ENCODE results near the gene VSTM2B. TPM values are rescaled to one million over a fixed set of nuclear protein-coding genes. Genes with fewer than 3 reads are reported as not detected.

The VSTM2B gene
- total RNA-seq, 1 donor from 2014 or later: 0.17 TPM

- DNase-seq (ENCODE audit: low spot score): no peak
These were observed 68.1 kb downstream of the VSTM2B start for GRCh38 chr19:29593869-29594268.

- DNase-seq (ENCODE audit: low spot score): no peak
These were observed 70.4 kb downstream of the VSTM2B start for GRCh38 chr19:29596080-29596727.

DNA sequence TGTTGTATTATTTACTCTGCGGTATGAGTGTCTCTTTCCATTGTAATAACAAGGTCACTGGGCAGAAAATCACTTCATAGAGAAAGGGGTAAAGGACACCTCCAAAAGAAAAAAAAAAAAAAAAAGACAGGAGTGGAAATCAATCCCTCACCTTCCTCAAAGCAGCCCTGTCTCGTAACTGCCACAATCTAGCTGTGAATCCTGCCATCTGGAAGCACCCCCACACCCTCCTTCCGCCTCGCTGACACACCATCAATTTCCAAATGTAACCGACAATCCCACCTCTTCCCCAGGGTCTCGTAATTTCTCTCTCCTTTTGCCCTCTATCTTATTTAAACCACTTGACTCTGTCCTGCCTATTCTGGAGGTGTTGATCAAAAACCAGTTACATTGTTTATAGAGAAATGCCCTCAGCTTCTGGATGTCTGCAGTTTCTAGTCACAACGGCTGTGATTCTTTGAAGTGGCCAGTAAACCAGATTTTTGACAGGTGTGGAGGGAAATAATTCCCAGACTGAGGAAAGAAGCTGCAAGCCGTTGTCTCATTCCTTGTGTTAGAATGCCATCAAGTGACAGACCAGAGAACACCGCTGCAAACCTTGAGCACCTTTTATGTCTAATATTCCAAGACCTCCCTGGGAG lies 71.2 kb downstream of the VSTM2B start:
- no peak for DNase-seq (ENCODE audit: low spot score)

DNA sequence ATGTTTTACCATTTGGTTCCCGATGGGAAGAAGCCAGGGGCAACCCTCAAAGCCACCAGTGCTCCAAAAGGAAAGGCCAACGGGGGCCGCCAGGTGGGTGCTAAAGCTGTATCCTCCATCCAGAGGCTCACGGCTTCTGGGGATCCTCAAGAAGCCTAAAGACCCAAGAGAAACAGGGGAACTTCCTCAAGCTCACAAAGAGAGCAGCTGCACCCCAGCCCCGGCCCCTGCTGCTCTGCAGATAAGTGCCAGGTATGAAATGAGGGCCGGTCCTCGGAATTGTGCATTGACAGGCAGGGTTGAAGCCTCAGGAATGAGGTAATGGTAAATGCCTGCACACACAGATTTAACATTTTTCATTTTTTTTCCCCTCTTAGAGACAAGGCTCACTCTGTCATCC lies 72.2 kb downstream of the VSTM2B start:
- DNase-seq (ENCODE audit: low spot score): no peak

DNA sequence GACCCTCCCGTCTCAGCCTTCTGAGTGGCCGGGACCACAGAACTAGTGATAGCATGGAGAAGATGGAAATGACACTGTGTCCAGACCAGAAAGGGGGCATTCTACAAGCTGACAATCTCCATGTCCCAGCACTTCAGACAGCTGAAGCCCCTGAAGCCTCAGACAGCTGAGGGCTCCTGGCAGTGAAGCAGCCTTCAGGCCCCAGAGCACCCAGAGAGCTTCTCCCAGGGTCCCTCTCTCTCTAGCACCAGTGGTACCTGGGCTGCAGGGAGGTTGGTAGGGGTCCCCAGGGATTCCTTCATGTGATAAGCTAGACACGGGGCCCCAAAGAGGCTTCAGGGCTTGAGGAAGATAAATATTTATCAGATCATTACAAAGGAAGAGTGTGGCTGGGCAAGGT lies 72.7 kb downstream of the VSTM2B start:
- DNase-seq (ENCODE audit: low spot score): no peak

DNA sequence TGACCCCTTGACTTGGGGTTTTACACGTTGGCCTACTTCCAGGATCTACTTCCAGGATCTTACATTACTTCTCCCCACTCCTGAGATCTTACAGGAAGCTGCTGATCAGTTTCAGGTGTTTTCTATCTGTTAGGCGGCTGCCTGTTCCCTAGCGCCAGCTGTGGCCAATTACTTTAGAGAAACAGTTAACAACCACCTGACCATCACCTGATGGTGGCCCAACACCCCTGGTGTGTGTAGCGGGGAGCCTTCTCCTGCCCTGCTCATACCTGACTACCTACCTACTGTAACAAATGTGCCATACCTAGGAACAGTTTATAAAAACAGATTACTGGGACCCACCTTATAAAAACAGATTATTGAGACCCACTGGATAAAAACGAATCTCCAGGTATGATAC lies 77.5 kb downstream of the VSTM2B start:
- DNase-seq (ENCODE audit: low spot score): no peak

DNA sequence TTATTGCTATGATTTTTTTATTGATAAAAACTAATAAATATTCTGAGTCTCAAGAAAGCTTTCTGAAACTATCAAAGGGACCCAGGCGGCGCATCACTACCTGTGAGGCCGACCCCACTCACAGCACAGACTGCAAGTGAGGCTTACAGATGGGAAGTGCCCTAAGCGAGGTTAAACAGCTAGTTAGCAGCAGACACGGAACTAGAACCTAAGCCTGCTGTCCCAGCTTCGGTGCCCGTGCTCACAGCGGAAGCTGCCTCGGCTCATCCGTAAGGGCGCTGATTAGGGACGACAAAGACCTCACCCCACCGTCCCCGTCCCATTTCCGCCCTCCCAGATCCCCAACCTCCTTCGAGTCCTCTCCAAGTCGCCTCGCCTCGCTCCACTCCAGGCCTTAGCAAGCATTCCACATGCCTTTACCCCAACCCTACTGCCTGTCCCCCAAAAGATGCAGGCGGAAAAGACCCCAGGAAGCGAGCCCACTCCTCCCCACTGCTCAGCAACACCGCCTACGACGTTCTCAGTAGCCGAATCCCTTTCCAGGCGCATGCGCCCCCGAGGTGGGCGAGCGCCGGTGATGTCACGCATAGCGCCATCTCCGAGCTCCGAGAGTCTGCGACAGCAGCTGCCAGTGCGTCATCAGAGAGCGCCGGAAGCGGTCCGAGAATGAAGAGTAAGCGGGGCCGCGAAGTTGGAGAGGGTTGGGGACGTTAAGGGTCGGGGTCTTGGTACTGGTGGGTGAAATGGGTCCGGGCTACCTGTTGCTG lies 80.0 kb downstream of the VSTM2B start, which contains the start of gene POP4:
TSS of gene POP4 (plus strand) at position 631 of the 767 bp plus-strand sequence. CDS start at position 667, 36 bp downstream.
- DNase-seq (ENCODE audit: low spot score): peak; percentile 98

- no peak for DNase-seq (ENCODE audit: low spot score)
These were observed 80.6 kb downstream of the VSTM2B start for GRCh38 chr19:29606420-29606747.

DNA sequence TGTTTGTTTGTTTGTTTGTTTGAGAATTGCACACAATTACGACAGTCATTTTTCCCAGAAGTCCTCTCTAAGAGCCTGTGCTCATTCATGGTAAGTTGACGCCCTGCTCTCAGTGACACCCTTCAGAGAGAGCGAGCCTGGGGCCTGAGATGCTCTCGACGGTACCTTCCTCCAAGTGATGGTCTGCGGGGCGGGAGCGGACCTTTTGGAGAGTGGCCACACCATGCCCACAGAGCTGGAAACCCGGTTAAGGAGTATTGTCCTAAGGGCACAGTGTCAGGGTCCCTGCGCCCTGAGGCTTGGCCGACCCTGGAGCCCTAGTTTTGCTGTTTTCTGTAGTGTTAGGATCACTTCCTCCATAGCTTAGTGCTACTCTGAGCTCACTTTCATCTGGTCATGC lies 83.8 kb downstream of the VSTM2B start:
- no peak for DNase-seq (ENCODE audit: low spot score)

GRCh38 chr19:29610213-29610573 lies 84.4 kb downstream of the VSTM2B start:
- no peak for DNase-seq (ENCODE audit: low spot score)

- peak; percentile 79 for DNase-seq (ENCODE audit: low spot score)
These were observed 84.9 kb downstream of the VSTM2B start for GRCh38 chr19:29610574-29611271.

DNA sequence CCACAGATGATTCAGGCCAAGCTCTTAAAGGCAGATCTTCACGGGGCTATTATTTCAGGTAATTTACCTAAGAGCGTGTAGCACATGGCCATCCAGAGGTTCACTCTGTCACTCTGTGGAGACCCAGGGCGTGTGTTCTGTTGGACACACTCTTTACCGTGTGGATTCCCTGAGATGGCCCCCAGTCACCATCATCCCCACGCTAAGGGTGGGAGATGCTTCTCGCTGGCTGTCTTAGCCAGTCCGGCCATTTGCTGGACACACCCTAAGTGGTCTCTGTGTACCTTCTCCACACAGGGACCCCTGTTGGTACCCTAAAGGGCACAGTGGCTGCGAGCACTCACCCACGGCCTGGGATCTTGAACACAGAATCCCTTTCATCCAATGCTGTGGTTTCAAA lies 86.3 kb downstream of the VSTM2B start:
- DNase-seq (ENCODE audit: low spot score): no peak

- no peak for DNase-seq (ENCODE audit: low spot score)
These were observed 87.2 kb downstream of the VSTM2B start for GRCh38 chr19:29612801-29613595.

GRCh38 chr19:29614046-29614445 lies 88.3 kb downstream of the VSTM2B start:
- DNase-seq (ENCODE audit: low spot score): no peak

Other genes with a start within 250 kb of the VSTM2B start
- gene POP4, start 80.3 kb downstream of the VSTM2B start, total RNA-seq: 66.9 TPM
- 15.7 TPM for gene PLEKHF1, start 139.5 kb downstream of the VSTM2B start, total RNA-seq
- 22.8 TPM for gene C19orf12, start 189.3 kb downstream of the VSTM2B start, total RNA-seq